NK-92 treated with Interleukin-12 subunit alpha and Interleukin-12 subunit beta, amount 100 ng/mL, for 24 hours (cell line): ENCODE measurements around the gene UBASH3B.
"Not testable (repeated sequence)": the region's sequence is repeated elsewhere in the genome, so short reads cannot be mapped to it uniquely, and the experiment has no call there.

Experiments
- DNase-seq: peaks from one replicate; lab custom pipeline; 2025; lab: John Stamatoyannopoulos, UW

Gene UBASH3B

GRCh38 chr11:122813176-122813893 lies 157.8 kb downstream of the UBASH3B start:
- DNase-seq, result no peak

DNA sequence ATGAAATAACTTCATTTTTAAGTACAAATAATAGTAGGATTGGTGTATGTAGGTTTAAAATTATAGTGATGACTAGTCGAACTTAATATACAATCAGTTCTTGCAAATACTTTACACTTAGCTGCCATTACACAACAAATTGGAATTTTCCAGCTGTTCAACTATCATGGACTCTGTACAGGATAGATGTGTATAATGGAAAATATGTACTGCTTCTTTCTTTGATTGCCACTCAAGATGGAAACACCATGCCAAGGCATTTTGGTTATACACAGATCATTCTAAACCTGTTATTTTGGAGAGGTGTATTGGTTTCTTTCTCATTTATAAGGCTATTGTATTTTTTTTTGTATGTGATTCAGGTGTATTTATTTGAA lies 158.4 kb downstream of the UBASH3B start:
- DNase-seq, result no peak

DNA sequence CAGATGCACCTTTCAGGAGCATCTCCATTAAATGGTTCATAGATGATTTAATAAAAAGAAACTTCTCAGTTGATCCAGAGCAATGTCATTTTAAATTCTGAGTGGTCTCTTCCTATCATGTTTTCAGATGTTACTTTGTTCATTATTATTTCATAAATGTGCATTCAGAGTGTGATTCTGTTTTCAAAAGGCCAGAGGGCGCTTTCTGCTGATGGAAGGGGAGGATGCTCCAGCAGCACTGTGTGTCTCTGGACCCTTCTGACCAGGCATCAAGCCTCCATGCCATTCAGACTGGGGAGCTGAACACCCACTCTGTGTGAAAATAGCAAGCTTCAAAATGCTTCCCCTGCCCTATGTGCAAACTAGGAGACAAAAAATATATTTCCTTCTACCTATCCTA lies 158.9 kb downstream of the UBASH3B start:
- DNase-seq, result no peak

DNA sequence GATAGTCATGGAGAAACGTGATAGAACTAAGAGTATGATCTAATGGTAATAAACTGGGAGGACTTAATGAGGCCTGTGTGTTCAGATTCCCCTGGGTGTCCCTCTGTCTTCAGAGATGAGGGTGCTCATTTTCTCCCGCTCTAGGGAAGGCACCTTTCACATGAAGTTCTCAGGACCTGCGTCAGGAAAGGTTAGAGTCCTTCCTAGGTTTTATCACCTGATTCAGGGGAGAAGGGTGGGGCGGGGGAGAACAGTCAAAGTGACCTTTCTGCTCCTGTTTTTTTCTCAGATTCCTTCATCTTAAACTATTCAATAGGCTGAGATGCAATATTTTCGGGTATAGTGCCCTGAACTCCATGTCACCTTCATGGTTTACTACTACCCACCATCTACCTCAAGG lies 160.4 kb downstream of the UBASH3B start:
- no peak for DNase-seq

DNA sequence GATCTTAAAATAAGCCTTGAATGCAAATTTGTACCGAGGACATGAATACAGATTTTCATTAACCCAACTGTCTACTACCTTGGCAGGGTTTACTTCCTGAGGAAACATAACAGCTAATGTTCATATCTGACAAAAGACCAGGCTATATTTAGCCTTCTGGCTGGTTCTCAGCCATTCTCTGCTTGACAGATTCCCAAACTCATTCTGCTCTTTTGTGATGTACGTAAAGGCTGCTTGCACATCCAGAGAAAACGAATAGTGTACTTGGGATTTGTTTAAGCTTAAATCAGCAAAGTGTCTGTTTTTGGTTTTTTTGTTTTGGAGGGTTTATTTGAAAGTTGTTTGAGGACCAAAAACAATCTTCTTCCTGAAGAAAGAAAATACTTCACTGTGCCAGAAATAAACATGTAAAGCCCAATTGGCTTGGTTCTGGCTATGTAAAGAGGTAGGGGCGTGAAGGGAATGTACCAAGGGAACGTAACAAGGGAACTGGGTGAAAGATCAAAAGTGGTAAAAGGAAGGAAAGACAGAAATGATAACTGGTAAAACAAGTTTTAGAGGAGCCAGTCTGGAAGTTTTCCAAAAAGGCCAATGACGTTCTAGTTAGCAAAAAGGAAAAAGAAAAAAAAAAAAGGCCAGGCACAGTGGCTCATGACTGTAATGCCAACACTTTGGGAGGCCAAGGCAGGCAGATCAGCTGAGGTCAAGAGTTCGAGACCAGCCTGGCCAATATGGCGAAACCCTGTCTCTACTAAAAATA lies 161.4 kb downstream of the UBASH3B start:
- DNase-seq, result no peak

- no peak for DNase-seq
These were observed 164.6 kb downstream of the UBASH3B start for GRCh38 chr11:122820158-122820557.

- no peak for DNase-seq
These were observed 165.6 kb downstream of the UBASH3B start for GRCh38 chr11:122821169-122821568.

GRCh38 chr11:122822241-122822640 lies 166.7 kb downstream of the UBASH3B start:
- DNase-seq, result no peak

GRCh38 chr11:122823564-122823963 lies 168.0 kb downstream of the UBASH3B start:
- no peak for DNase-seq

GRCh38 chr11:122829371-122829770 lies 173.8 kb downstream of the UBASH3B start:
- DNase-seq, result not testable (repeated sequence)

GRCh38 chr11:122832297-122832696 lies 176.8 kb downstream of the UBASH3B start:
- DNase-seq, result not testable (repeated sequence)

DNA sequence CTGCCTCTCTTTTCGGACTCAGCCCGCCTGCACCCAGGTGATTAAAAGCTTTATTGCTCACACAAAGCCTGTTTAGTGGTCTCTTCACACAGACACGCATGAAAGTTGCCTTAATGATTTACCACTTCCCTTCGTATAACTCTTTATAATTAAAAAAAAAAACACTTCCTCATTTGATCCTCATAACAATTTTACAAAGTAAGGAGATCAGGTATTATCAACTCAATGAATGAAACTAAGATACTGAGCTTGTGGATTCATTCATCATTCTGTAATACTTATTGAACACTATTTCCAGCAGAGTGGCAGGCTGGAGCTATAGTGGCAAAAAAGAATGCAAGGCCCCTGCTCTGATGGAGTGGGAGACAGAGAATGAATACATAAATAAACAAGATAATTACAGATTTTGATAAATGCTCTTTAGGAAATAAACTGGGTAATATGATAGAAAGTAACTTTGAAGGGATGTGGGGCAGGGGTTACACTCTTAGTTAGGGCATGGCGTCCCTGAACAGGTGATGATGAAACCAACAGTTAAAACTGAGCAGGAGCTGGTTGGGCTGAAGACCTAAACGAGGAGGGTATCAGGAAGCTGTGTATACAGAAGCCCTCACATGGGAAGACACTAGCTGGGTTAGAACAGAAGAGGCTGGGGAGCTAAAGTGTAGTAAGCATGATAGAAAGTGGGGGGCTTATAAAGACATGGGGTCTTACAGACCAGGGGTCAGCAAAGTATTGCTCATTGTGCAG lies 177.4 kb downstream of the UBASH3B start:
- no peak for DNase-seq

GRCh38 chr11:122833846-122834464 lies 178.4 kb downstream of the UBASH3B start:
- no peak for DNase-seq

DNA sequence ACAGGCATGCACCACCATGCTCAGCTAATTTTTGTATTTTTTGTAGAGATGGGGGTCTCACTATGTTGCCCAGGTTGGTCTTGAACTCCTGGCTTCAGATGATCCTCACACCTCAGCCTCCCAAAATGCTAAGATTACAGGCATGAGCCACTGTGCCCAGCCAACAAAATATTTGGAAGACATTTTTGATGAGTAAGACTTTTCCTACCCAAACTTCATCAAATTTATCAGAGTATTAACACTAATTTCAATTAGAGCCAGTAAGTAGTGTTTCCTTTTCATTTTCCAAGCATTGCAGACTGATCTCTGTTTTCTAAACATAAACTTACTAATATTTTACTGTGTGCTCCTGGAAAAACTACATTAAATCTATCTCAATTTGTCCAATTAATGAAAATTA lies 181.4 kb downstream of the UBASH3B start:
- no peak for DNase-seq

DNA sequence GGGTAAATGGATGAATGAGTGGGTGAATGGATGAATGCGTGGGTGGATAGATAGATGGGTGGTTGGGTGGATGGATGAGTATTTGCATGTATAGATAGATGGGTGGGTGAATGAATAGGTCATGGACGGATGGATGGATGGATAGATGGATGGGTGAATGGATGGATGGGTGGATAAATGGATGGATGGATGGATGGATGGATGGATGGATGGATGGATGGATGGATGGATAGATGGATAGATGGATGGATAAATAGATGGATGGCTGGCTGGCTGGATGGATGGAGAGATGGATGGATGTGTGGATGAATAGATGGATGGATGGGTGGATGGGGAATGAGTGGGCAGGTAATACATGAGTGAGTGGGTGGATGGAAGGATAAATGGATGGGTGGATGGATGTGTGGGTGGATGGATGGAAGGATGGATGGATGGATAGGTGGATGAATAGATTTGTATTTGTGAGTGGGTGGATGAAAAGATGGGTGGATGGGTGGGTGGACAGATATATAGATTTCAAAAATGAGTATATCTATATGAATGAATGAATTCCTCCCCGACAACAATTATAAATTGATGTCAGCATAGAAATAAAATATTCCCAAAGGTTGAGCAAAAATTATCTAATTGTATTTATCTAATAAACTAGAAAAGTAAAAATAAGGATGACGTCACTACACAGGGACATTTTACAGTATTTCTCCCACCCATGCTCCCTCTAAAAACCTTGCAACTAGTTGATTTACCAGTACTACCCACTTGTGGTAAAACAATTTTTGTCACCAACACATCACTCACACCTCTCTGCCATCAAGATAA lies 182.2 kb downstream of the UBASH3B start:
- DNase-seq, result no peak

- peak; percentile 5 for DNase-seq
These were observed 188.0 kb downstream of the UBASH3B start for GRCh38 chr11:122843281-122844141.

DNA sequence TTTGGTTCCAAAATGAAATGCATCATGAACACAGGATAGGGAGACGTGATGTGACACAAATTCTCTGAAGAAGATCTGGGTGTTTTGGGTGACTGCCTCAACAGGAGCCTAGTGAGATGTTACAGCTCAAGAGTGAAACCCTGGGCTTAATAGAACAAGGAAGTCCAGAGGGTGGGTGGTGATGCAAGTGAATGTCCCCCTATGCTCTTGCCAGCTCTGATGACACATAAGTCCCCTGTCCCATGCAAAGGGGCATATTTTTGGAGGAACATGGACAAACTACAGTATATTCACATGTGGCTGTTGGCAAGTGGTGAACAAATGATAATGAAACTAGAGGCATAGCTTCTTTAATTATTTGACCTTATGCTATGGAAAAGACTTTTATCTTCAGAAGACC lies 191.9 kb downstream of the UBASH3B start:
- no peak for DNase-seq

DNA sequence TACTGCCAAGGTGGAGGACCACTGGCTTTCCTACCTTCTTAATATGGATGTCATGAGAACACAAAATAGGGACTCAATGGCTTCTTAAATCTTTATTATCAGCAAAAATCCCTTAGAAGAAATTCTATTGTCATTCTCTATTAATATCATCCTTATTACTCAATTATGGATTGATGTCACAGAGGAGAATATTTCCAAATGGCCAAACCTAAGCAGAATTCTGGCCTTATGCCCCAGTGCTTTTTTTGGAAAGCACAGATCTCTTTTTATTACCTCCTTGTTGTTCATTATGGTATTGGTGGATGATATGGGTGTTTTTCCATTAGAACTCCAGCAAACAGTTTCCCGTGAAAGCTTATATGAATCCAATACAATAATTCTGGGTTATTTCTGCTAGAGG lies 192.7 kb downstream of the UBASH3B start:
- no peak for DNase-seq

DNA sequence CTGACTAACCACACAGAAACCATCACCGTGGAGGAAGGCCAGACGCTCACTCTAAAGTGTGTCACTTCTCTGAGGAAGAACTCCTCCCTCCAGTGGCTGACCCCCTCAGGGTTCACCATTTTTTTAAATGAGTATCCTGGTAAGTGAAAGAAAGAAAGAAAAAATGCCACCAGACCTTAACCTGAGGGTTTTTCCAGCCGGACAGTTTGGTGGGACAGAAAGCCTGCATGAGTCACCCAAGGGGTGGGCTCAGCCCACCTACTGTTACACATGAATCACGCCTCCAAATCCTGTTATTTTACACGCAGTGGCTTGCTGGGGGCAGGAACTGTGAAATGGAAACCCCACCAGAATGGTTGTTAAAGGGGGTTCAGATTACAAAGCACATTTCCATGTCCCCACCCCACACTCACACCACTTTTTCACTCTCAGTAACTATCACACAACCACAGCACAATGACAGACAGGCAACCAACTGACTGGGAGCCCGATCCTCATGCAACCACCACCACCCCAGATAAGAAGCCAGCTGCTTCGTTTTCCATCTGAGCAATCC lies 194.6 kb downstream of the UBASH3B start:
- no peak for DNase-seq

- DNase-seq, result no peak
These were observed 195.9 kb downstream of the UBASH3B start for GRCh38 chr11:122851366-122851966.
